HepG2 (cell line): ENCODE results near the gene SZRD1. TPM values are rescaled to one million over a fixed set of nuclear protein-coding genes. Genes with fewer than 3 reads are reported as not detected.

ENCODE experiments used
- ATF7-NPFF ChIP-seq: sonication (generic); formaldehyde crosslinking; IDR thresholded peaks from 2 replicates; pipeline ENCODE4 v1.8.1; 2023; ENCODE audit warnings: mild to moderate bottlenecking, low read depth, missing genetic modification reagents, moderate library complexity
- NR2C2 ChIP-seq: sonication (generic); formaldehyde crosslinking; IDR thresholded peaks from 2 replicates; pipeline ENCODE4 v1.4.0; 2020; ENCODE audit warnings: missing genetic modification reagents, mild to moderate bottlenecking, moderate library complexity, borderline replicate concordance
- PTBP1 ChIP-seq: fragments of 200-400 bp; formaldehyde crosslinking; IDR thresholded peaks from 2 replicates; pipeline ENCODE4 v1.6.1; 2018; ENCODE audit warnings: low read length, low read depth; ENCODE audit not compliant: poor library complexity, severe bottlenecking
- RXRB ChIP-seq: IDR thresholded peaks from 2 replicates; pipeline ENCODE4 v1.6.1; 2016; ENCODE audit warnings: borderline replicate concordance, missing genetic modification reagents, missing compliant biosample characterization
- SYNCRIP ChIP-seq: fragments of 200-400 bp; formaldehyde crosslinking; IDR thresholded peaks from 2 replicates; pipeline ENCODE4 v1.6.1; 2018; ENCODE audit warnings: mild to moderate bottlenecking, low read depth, low read length; ENCODE audit not compliant: insufficient read depth
- TAF15 ChIP-seq: fragments of 200-400 bp; formaldehyde crosslinking; IDR thresholded peaks from one replicate; pipeline ENCODE4 v1.6.1; 2018; ENCODE audit warnings: mild to moderate bottlenecking, low read depth, low read length; ENCODE audit not compliant: poor library complexity, severe bottlenecking
- ZNF501 ChIP-seq: sonication (generic); formaldehyde crosslinking; IDR thresholded peaks from 2 replicates; pipeline ENCODE4 v1.5.1; 2020; ENCODE audit warnings: mild to moderate bottlenecking, moderate library complexity, missing genetic modification reagents
- ZNF644 ChIP-seq: IDR thresholded peaks from 2 replicates; pipeline ENCODE4 v1.6.1; 2016; ENCODE audit warnings: low read depth
- ZNF772 ChIP-seq: sonication (generic); formaldehyde crosslinking; IDR thresholded peaks from 2 replicates; pipeline ENCODE4 v1.5.0; 2020; ENCODE audit warnings: mild to moderate bottlenecking, missing genetic modification reagents
- ZNF816 ChIP-seq: sonication (generic); formaldehyde crosslinking; IDR thresholded peaks from 2 replicates; pipeline ENCODE4 v1.8.0; 2022; ENCODE audit warnings: missing genetic modification reagents, mild to moderate bottlenecking, borderline replicate concordance
- polyA plus RNA-seq, 8 experiments: library from polyadenylated mRNA; depleted of rRNA in 3 of 8; stranded (reverse) in 7 of 8; unstranded in 1 of 8; fragments of >200 nt; fragmentation: Illumina TruSeq in 4 of 8; extraction: Trizol in 4 of 8; gene quantifications; 2 replicates each; pipeline versions ENCODE4 v1.2.1 to v1.2.3, GENCODE V29; 2011 to 2016; ENCODE audit warnings: low read depth in 4 of 8, missing spikeins in 1 of 8, mixed read lengths in 1 of 8; ENCODE audit not compliant: insufficient read depth in 1 of 8
- total RNA-seq, 5 experiments: library from RNA; depleted of rRNA; stranded (reverse); fragments of >200 nt; fragmentation: Illumina TruSeq; extraction: Trizol; gene quantifications; 2 replicates each; pipeline ENCODE4 v1.2.3, GENCODE V29; 2016; ENCODE audit warnings: low read depth in 1 of 5
- TF ChIP-seq, protein P1 (sequence below): IDR thresholded peaks from 2 replicates; pipeline ENCODE4 v1.6.1; 2018; ENCODE audit warnings: missing genetic modification reagents
- TF ChIP-seq, protein P2 (sequence below): sonication (generic); formaldehyde crosslinking; IDR thresholded peaks from 2 replicates; pipeline ENCODE4 v1.9.0; 2021; ENCODE audit warnings: mild to moderate bottlenecking, missing genetic modification reagents
- TF ChIP-seq, protein P3 (sequence below): sonication (generic); formaldehyde crosslinking; IDR thresholded peaks from 2 replicates; pipeline ENCODE4 v1.5.1; 2020; ENCODE audit warnings: missing genetic modification reagents, mild to moderate bottlenecking, borderline replicate concordance
- TF ChIP-seq, protein P4 (sequence below): sonication (generic); formaldehyde crosslinking; IDR thresholded peaks from 2 replicates; pipeline ENCODE4 v1.8.1; 2023; ENCODE audit warnings: missing genetic modification reagents, inconsistent platforms, borderline replicate concordance
- TF ChIP-seq, protein P5 (sequence below): sonication (generic); formaldehyde crosslinking; IDR thresholded peaks from 2 replicates; pipeline ENCODE4 v1.8.1; 2023; ENCODE audit warnings: mild to moderate bottlenecking, inconsistent platforms, moderate library complexity, missing genetic modification reagents, borderline replicate concordance

Gene SZRD1
- total and polyA plus RNA-seq, 2 of the 13 experiments (the other 11 are each of a cell fraction or from before 2014, with no cell fraction given), result 28.5 to 41.4 TPM

DNA sequence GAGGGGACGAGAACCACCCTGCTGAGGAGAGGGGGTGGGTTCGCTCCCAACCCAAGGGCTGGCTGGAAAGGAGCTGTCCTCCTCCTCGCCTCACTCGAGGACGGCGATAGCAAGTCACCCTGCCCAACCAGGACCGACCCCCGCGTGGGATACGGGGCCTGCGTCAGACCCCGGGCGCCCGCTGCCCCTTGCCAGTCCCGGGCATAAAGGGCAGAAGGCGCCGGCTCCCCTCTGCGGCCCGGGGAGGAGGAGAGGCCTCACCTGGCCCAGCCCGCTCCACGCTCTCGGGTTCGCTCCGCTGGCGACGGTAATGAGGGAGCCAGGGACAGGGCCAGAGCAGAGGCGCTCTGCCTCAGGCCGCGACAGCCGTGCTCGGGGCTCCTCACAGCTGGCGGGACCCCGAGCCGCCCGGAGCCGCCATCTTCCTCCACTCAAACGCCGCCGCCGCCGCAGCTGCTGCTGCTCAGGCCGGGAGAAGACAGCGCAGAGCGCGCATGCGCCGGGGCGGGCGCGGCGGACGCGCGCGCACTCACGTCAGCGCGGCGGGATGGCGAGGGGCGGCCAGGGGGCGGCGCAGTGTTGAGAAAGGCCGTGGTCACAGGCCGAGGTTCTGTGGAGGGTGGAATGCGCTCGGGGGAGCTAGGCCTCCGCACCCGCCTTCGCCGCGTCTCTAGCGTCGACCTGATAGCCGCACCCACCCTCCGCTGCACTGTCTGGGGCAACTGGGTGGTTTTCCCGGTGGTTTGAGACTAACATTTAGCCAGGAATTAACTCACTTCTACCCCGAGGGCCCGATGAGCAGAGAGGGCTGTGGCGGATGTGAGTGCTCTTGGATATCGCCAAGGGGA is 14.8 kb upstream of the SZRD1 start, which contains the start of gene FBXO42 (continued):
- TF ChIP-seq ATF7-NPFF (CRISPR knock-in tag) (peak; percentile 62; the same call in 1 of the 2 replicates), ZNF816 (CRISPR knock-in tag) (no peak; the same call in 1 of the 2 replicates), PTBP1 (no peak), ZNF644 (CRISPR knock-in tag) (0 out of 2 replicates have a peak, but pooled peaks have one; percentile 14), RXRB (0 out of 2 replicates have a peak, but pooled peaks have one; percentile 11), TAF15 (no peak), ZNF772 (peak; percentile 70), ZNF501 (CRISPR knock-in tag) (peak; percentile 77), NR2C2 (CRISPR knock-in tag) (no peak), SYNCRIP (no peak)
- TF ChIP-seq, protein P1, sequence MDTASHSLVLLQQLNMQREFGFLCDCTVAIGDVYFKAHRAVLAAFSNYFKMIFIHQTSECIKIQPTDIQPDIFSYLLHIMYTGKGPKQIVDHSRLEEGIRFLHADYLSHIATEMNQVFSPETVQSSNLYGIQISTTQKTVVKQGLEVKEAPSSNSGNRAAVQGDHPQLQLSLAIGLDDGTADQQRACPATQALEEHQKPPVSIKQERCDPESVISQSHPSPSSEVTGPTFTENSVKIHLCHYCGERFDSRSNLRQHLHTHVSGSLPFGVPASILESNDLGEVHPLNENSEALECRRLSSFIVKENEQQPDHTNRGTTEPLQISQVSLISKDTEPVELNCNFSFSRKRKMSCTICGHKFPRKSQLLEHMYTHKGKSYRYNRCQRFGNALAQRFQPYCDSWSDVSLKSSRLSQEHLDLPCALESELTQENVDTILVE (CRISPR knock-in tag), result peak; percentile 43; the same call in 1 of the 2 replicates
- TF ChIP-seq, protein P2, sequence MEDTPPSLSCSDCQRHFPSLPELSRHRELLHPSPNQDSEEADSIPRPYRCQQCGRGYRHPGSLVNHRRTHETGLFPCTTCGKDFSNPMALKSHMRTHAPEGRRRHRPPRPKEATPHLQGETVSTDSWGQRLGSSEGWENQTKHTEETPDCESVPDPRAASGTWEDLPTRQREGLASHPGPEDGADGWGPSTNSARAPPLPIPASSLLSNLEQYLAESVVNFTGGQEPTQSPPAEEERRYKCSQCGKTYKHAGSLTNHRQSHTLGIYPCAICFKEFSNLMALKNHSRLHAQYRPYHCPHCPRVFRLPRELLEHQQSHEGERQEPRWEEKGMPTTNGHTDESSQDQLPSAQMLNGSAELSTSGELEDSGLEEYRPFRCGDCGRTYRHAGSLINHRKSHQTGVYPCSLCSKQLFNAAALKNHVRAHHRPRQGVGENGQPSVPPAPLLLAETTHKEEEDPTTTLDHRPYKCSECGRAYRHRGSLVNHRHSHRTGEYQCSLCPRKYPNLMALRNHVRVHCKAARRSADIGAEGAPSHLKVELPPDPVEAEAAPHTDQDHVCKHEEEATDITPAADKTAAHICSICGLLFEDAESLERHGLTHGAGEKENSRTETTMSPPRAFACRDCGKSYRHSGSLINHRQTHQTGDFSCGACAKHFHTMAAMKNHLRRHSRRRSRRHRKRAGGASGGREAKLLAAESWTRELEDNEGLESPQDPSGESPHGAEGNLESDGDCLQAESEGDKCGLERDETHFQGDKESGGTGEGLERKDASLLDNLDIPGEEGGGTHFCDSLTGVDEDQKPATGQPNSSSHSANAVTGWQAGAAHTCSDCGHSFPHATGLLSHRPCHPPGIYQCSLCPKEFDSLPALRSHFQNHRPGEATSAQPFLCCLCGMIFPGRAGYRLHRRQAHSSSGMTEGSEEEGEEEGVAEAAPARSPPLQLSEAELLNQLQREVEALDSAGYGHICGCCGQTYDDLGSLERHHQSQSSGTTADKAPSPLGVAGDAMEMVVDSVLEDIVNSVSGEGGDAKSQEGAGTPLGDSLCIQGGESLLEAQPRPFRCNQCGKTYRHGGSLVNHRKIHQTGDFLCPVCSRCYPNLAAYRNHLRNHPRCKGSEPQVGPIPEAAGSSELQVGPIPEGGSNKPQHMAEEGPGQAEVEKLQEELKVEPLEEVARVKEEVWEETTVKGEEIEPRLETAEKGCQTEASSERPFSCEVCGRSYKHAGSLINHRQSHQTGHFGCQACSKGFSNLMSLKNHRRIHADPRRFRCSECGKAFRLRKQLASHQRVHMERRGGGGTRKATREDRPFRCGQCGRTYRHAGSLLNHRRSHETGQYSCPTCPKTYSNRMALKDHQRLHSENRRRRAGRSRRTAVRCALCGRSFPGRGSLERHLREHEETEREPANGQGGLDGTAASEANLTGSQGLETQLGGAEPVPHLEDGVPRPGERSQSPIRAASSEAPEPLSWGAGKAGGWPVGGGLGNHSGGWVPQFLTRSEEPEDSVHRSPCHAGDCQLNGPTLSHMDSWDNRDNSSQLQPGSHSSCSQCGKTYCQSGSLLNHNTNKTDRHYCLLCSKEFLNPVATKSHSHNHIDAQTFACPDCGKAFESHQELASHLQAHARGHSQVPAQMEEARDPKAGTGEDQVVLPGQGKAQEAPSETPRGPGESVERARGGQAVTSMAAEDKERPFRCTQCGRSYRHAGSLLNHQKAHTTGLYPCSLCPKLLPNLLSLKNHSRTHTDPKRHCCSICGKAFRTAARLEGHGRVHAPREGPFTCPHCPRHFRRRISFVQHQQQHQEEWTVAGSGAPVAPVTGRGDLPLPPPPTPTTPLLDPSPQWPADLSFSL (CRISPR knock-in tag), result no peak; the same call in 1 of the 2 replicates
- TF ChIP-seq, protein P3, sequence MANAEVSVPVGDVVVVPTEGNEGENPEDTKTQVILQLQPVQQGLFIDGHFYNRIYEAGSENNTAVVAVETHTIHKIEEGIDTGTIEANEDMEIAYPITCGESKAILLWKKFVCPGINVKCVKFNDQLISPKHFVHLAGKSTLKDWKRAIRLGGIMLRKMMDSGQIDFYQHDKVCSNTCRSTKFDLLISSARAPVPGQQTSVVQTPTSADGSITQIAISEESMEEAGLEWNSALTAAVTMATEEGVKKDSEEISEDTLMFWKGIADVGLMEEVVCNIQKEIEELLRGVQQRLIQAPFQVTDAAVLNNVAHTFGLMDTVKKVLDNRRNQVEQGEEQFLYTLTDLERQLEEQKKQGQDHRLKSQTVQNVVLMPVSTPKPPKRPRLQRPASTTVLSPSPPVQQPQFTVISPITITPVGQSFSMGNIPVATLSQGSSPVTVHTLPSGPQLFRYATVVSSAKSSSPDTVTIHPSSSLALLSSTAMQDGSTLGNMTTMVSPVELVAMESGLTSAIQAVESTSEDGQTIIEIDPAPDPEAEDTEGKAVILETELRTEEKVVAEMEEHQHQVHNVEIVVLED (CRISPR knock-in tag), result peak; percentile 84
- TF ChIP-seq, protein P4, sequence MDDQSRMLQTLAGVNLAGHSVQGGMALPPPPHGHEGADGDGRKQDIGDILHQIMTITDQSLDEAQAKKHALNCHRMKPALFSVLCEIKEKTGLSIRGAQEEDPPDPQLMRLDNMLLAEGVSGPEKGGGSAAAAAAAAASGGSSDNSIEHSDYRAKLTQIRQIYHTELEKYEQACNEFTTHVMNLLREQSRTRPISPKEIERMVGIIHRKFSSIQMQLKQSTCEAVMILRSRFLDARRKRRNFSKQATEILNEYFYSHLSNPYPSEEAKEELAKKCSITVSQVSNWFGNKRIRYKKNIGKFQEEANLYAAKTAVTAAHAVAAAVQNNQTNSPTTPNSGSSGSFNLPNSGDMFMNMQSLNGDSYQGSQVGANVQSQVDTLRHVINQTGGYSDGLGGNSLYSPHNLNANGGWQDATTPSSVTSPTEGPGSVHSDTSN (CRISPR knock-in tag), result 0 out of 2 replicates have a peak, but pooled peaks have one; percentile 77
- TF ChIP-seq, protein P5, sequence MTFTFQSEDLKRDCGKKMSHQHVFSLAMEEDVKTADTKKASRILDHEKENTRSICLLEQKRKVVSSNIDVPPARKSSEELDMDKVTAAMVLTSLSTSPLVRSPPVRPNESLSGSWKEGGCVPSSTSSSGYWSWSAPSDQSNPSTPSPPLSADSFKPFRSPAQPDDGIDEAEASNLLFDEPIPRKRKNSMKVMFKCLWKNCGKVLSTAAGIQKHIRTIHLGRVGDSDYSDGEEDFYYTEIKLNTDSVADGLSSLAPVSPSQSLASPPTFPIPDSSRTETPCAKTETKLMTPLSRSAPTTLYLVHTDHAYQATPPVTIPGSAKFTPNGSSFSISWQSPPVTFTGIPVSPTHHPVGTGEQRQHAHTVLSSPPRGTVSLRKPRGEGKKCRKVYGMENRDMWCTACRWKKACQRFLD (CRISPR knock-in tag), result no peak
